OCI-LY7 (cell line): ENCODE measurements around the gene CCR8. TPM values are rescaled to one million over a fixed set of nuclear protein-coding genes. Genes with fewer than 3 reads are reported as not detected.

Experiments
- BruUV-seq: library from RNA; stranded (reverse); fragments of 400-500 nt; replicated peaks from 2 replicates; lab custom pipeline; 2021; lab: Mats Ljungman, UMichigan
- CTCF ChIA-PET: fragments of 300-600 bp; sonication (Branson Sonifier 250); formaldehyde crosslinking; loops from one replicate; lab custom pipeline; 2022; ENCODE audit warnings: antibody characterized with exemption; ENCODE audit not compliant: unreplicated experiment; lab: Charles Lee
- POLR2A ChIA-PET: fragments of 300-600 bp; sonication (Branson Sonifier 250); formaldehyde crosslinking; loops from one replicate; lab custom pipeline; 2022; ENCODE audit warnings: antibody characterized with exemption; lab: Charles Lee
- DNase-seq: peaks from one replicate; pipeline ENCODE4 v3.0.0-alpha.2; 2015; ENCODE audit warnings: low spot score
- H2AFZ ChIP-seq: fragments of 200-600 bp; sonication (generic), shearing (Covaris generic); 2 replicates; pipeline ENCODE4 v1.6.1; 2014; ENCODE audit warnings: mild to moderate bottlenecking, antibody characterized with exemption, low read length, moderate library complexity
- H3K27ac ChIP-seq: fragments of 200-600 bp; sonication (generic); 2 replicates; pipeline ENCODE4 v1.5.1; 2014; ENCODE audit warnings: mixed run types, low read depth, mild to moderate bottlenecking, moderate library complexity, low read length, inconsistent platforms; ENCODE audit not compliant: poor library complexity, severe bottlenecking
- H3K36me3 ChIP-seq: fragments of 200-600 bp; sonication (generic); 2 replicates; pipeline ENCODE4 v1.6.1; 2014; ENCODE audit warnings: mild to moderate bottlenecking, antibody characterized with exemption, low read length, moderate library complexity, mixed read lengths; ENCODE audit not compliant: insufficient read depth
- H3K4me1 ChIP-seq: fragments of 200-600 bp; sonication (generic); 2 replicates; pipeline ENCODE4 v1.5.1; 2014; ENCODE audit warnings: mild to moderate bottlenecking, low read length; ENCODE audit not compliant: insufficient read depth, poor library complexity, severe bottlenecking
- H3K4me2 ChIP-seq: fragments of 200-600 bp; sonication (generic); 2 replicates; pipeline ENCODE4 v1.6.1; 2014; ENCODE audit warnings: mild to moderate bottlenecking, low read length
- H3K4me3 ChIP-seq: fragments of 200-600 bp; sonication (generic); 2 replicates; pipeline ENCODE4 v1.5.1; 2014; ENCODE audit warnings: mild to moderate bottlenecking, low read depth, low read length; ENCODE audit not compliant: poor library complexity, severe bottlenecking
- H3K79me2 ChIP-seq: fragments of 200-600 bp; sonication (generic); 2 replicates; pipeline ENCODE4 v1.6.1; 2016; ENCODE audit warnings: low read depth, mild to moderate bottlenecking, low read length, moderate library complexity, mixed read lengths; ENCODE audit not compliant: insufficient read depth
- H3K9me2 ChIP-seq: fragments of 200-600 bp; sonication (generic); 2 replicates; pipeline ENCODE4 v1.6.1; 2016; ENCODE audit warnings: mild to moderate bottlenecking, low read length, mixed read lengths; ENCODE audit not compliant: insufficient read depth
- H3K9me3 ChIP-seq: fragments of 200-600 bp; sonication (generic); 2 replicates; pipeline ENCODE4 v1.6.1; 2014; ENCODE audit warnings: mild to moderate bottlenecking, mixed run types, low read length, mixed read lengths
- H4K20me1 ChIP-seq: fragments of 200-600 bp; sonication (generic); 2 replicates; pipeline ENCODE4 v1.6.1; 2014; ENCODE audit warnings: mild to moderate bottlenecking, antibody characterized with exemption, low read length, moderate library complexity, mixed read lengths; ENCODE audit not compliant: insufficient read depth
- EZH2phosphoT487 ChIP-seq: fragments of 200-600 bp; sonication (generic); IDR thresholded peaks from 2 replicates; pipeline ENCODE4 v1.6.1; 2018; ENCODE audit warnings: low read depth, borderline replicate concordance, mild to moderate bottlenecking, mixed run types, antibody characterized with exemption, low read length, moderate library complexity, mixed read lengths
- intact Hi-C: fragments of 100-400 bp; cut with micrococcal nuclease; formaldehyde crosslinking; loops from one replicate; pipeline ENCODE4 v1.10.0; 2022; ENCODE audit not compliant: unreplicated experiment
- total RNA-seq, 2 experiments: library from RNA; depleted of rRNA in 1 of 2; stranded (reverse); fragments of >200 nt in 1 of 2; shearing (Covaris generic) in 1 of 2; gene quantifications; 2 replicates each; pipeline ENCODE4 v1.2.3, GENCODE V29; 2014 to 2022
- TF ChIP-seq, protein P1 (sequence below): fragments of 200-600 bp; sonication (generic); conservative IDR thresholded peaks from 2 replicates; pipeline ENCODE4 v1.5.1; 2014; ENCODE audit warnings: mild to moderate bottlenecking, antibody characterized with exemption, low read length, moderate library complexity, mixed read lengths

Gene CCR8
- total RNA-seq, 2 experiments from 2014 or later = not detected

DNA sequence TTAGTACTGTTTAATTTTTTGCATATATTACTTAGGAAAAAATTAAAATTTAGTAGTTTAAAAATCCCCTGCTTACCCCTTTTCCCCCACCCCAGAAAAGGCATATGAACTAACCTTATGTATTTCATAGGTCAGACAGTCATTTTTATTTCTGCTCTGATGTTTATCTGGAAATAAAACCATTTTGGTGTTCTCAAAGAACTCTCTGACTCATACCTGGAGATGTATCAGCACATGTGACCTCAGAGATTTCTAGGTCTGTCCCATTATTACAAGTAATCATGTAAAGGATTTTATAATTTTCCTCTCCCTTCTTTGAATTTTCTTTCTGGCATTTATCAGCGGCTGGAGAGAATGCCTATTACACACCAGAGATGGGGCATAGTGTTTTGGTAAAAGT, 14.1 kb upstream of the CCR8 start:
- ChIA-PET CTCF (no interaction called here), POLR2A (no interaction called here)
- H2AFZ ChIP-seq = no peak overlapping the region
- H3K9me3 ChIP-seq = no peaks in the 10 kb centered on the region; the same call in 1 of the 2 replicates
- H3K36me3 ChIP-seq = no peaks in the 10 kb centered on the region
- no TSS peak for BruUV-seq
- intact Hi-C loops = no loop called here
- H4K20me1 ChIP-seq = no peaks in the 10 kb centered on the region
- H3K27ac ChIP-seq = no peak overlapping the region
- no peak overlapping the region for H3K4me3 ChIP-seq
- no peaks in the 10 kb centered on the region for H3K79me2 ChIP-seq
- H3K4me2 ChIP-seq = no peak overlapping the region
- no peak for TF ChIP-seq EZH2phosphoT487
- TF ChIP-seq, protein P1, sequence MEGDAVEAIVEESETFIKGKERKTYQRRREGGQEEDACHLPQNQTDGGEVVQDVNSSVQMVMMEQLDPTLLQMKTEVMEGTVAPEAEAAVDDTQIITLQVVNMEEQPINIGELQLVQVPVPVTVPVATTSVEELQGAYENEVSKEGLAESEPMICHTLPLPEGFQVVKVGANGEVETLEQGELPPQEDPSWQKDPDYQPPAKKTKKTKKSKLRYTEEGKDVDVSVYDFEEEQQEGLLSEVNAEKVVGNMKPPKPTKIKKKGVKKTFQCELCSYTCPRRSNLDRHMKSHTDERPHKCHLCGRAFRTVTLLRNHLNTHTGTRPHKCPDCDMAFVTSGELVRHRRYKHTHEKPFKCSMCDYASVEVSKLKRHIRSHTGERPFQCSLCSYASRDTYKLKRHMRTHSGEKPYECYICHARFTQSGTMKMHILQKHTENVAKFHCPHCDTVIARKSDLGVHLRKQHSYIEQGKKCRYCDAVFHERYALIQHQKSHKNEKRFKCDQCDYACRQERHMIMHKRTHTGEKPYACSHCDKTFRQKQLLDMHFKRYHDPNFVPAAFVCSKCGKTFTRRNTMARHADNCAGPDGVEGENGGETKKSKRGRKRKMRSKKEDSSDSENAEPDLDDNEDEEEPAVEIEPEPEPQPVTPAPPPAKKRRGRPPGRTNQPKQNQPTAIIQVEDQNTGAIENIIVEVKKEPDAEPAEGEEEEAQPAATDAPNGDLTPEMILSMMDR = no peak
- no peak for DNase-seq
- H3K4me1 ChIP-seq = no peaks in the 10 kb centered on the region
- H3K9me2 ChIP-seq = no peaks in the 10 kb centered on the region

DNA sequence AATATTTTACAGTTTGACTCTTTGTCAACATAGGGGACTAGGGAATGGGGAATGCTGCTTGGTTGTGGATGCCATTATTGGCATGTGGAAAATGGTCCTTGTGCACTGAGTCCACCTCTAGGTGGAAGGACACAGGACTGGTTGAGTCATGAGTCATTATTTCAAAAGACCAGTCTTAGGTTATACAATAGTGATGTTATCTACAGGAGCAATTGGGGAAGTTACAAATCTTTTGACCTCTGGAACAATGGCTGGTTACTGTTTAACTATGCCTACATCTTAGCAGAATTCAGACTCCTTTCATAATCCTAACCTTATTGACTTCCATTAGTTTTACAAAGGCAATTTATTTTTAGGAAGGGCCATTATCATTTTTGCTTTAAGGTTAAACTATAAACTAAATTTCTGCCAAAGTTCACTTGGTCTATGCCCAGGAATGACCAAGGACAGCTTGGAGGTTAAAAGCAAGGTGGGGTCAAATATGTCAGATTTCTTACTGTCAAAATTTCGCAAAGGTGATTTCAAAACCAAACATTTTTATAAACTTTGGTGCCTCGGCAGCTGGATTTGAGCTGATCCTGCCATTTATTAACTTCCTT, 11.8 kb upstream of the CCR8 start:
- no TSS peak for BruUV-seq
- POLR2A ChIA-PET = no interaction called here
- H3K4me3 ChIP-seq = no peak overlapping the region
- H3K4me2 ChIP-seq = no peak overlapping the region
- DNase-seq = no peak
- no peaks in the 10 kb centered on the region for H4K20me1 ChIP-seq
- no peak overlapping the region for H3K27ac ChIP-seq
- no peaks in the 10 kb centered on the region for H3K36me3 ChIP-seq
- H3K4me1 ChIP-seq = no peaks in the 10 kb centered on the region
- H3K79me2 ChIP-seq = no peaks in the 10 kb centered on the region
- TF ChIP-seq EZH2phosphoT487 = no peak
- TF ChIP-seq, protein P1 = no peak
- CTCF ChIA-PET = no interaction called here
- intact Hi-C loops = no loop called here
- H2AFZ ChIP-seq = no peak overlapping the region
- no peaks in the 10 kb centered on the region for H3K9me2 ChIP-seq
- H3K9me3 ChIP-seq = no peaks in the 10 kb centered on the region; the same call in 1 of the 2 replicates

DNA sequence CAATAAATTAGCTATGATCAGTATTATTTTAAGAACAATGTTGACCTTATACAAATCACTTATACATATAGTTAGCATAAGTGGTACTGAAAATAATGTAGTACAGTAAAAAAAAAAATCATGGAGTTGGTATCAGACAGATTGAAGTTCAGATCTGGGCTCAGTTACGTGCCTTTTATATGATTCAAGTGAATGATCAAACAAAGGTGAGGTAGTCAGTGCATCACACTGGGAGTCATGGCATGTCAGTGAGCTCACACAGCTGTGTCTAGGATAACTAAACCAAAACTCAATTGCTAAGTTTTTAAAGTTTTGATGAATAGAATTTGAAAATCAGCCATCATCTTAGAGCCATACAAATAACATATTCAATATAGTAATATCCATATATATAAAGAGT, 11.2 kb upstream of the CCR8 start:
- TF ChIP-seq, protein P1 = no peak
- TF ChIP-seq EZH2phosphoT487 = no peak
- no peak for DNase-seq
- no peak overlapping the region for H3K27ac ChIP-seq
- ChIA-PET CTCF (no interaction called here), POLR2A (no interaction called here)
- H3K4me2 ChIP-seq = no peak overlapping the region
- H3K4me1 ChIP-seq = no peaks in the 10 kb centered on the region
- no peaks in the 10 kb centered on the region for H3K79me2 ChIP-seq
- H2AFZ ChIP-seq = no peak overlapping the region
- H3K36me3 ChIP-seq = no peaks in the 10 kb centered on the region
- no peaks in the 10 kb centered on the region for H3K9me2 ChIP-seq
- H4K20me1 ChIP-seq = no peaks in the 10 kb centered on the region
- BruUV-seq = no TSS peak
- no peak overlapping the region for H3K4me3 ChIP-seq
- H3K9me3 ChIP-seq = no peaks in the 10 kb centered on the region; the same call in 1 of the 2 replicates
- intact Hi-C loops = no loop called here
